ENCODE data around the gene POM121L2. TPM values are rescaled to one million over a fixed set of nuclear protein-coding genes. Genes with fewer than 3 reads are reported as not detected.

Gene POM121L2
- total and polyA plus RNA-seq, 2 donors from 2014 or later = not detected

DNA sequence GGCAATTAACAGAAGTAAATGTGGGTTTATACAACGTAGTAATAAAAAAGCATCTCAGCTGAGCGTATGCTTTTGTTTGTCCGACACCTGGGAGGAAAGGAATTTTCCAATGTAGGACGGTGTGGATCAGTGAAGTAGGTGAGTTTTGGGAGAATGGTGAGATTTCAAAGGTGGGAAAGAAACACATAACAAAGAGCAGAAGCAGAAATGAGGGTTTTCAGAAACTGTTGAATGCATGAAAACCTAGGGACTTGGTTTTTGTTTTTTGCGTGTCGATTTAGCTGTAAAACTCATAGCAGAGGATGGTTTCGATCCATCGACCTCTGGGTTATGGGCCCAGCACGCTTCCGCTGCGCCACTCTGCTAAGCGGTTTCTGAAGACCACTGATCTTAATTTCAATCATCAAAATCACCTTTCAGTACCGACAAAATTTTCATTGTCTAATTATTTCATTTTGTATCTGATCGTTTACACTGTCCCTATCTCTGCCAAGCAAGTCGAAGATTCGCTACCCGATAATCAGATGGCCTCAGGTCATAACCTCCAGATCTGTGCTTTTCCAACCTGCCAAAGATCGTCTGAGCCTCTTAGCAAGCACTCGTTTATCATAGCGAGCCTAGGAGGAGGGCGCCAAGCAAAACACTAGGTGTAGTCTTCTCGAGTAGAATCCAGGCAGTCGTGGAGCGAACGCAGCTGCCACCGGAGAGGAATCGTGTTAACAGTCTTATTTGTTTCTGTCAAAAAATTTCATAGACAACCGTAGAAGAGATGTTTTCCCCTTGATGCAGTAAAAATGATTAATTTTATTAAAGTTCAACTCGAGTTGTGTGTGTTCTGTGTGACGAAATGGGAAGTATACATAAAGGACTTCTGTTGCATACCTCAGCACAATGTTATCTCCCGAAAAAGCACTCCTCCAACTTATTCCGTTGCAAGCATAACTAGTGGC lies 20.9 kb upstream of the POM121L2 start:
- no peaks in the 10 kb centered on the region for H3K9me3 ChIP-seq (ENCODE audit: control insufficient read depth in 2 of 3, insufficient read depth in 1 of 3, low read length in 3 of 3)
- H3K9ac ChIP-seq (ENCODE audit: low read length in 3 of 3) = no peak overlapping the region
- no peak for FAIRE-seq
- H3K4me3 ChIP-seq (ENCODE audit: low read length in 3 of 3) = peak overlapping the region in 2 of 3 donors; percentile 2 to 17
- peak in 4 of 5 donors; percentile 24 to 57 (median 42) for DNase-seq
- intact Hi-C loops (cut with DNase I) = no loop called here
- no peaks in the 10 kb centered on the region for H3K36me3 ChIP-seq (ENCODE audit: control insufficient read depth in 2 of 3, insufficient read depth in 3 of 3, low read length in 3 of 3)
- no peaks in the 10 kb centered on the region for H3K4me1 ChIP-seq (ENCODE audit: control insufficient read depth in 2 of 3, insufficient read depth in 2 of 3, low read depth in 1 of 3, low read length in 3 of 3)
- TF ChIP-seq, protein P1, sequence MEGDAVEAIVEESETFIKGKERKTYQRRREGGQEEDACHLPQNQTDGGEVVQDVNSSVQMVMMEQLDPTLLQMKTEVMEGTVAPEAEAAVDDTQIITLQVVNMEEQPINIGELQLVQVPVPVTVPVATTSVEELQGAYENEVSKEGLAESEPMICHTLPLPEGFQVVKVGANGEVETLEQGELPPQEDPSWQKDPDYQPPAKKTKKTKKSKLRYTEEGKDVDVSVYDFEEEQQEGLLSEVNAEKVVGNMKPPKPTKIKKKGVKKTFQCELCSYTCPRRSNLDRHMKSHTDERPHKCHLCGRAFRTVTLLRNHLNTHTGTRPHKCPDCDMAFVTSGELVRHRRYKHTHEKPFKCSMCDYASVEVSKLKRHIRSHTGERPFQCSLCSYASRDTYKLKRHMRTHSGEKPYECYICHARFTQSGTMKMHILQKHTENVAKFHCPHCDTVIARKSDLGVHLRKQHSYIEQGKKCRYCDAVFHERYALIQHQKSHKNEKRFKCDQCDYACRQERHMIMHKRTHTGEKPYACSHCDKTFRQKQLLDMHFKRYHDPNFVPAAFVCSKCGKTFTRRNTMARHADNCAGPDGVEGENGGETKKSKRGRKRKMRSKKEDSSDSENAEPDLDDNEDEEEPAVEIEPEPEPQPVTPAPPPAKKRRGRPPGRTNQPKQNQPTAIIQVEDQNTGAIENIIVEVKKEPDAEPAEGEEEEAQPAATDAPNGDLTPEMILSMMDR (IDR thresholded peaks at IDR 0.05; ENCODE audit: borderline replicate concordance, extremely low read depth, insufficient read depth) = no peak
- peaks cover 21% of the 10 kb centered on the region for H3K27me3 ChIP-seq (ENCODE audit: control insufficient read depth, insufficient read depth, low read length)
- no peak overlapping the region for H3K27ac ChIP-seq (ENCODE audit: low read depth in 2 of 2, low read length in 2 of 2)

GRCh38 chr6:27327023-27327738 lies 15.1 kb upstream of the POM121L2 start:
- Histone ChIP-seq H3K4me3 (ENCODE audit: low read length in 3 of 3) (no peak overlapping the region), H3K9ac (ENCODE audit: low read length in 3 of 3) (no peak overlapping the region), H3K27ac (ENCODE audit: low read depth in 2 of 2, low read length in 2 of 2) (no peak overlapping the region), H3K4me1 (ENCODE audit: control insufficient read depth in 2 of 3, insufficient read depth in 2 of 3, low read depth in 1 of 3, low read length in 3 of 3) (no peaks in the 10 kb centered on the region), H3K9me3 (ENCODE audit: control insufficient read depth in 2 of 3, insufficient read depth in 1 of 3, low read length in 3 of 3) (no peaks in the 10 kb centered on the region), H3K27me3 (ENCODE audit: control insufficient read depth, insufficient read depth, low read length) (peaks cover 7% of the 10 kb centered on the region), H3K36me3 (ENCODE audit: control insufficient read depth in 2 of 3, insufficient read depth in 3 of 3, low read length in 3 of 3) (no peaks in the 10 kb centered on the region)
- intact Hi-C loops (cut with DNase I) = no loop called here
- DNase-seq = no peak
- TF ChIP-seq, protein P1 (IDR thresholded peaks at IDR 0.05; ENCODE audit: borderline replicate concordance, extremely low read depth, insufficient read depth) = no peak
- FAIRE-seq = no peak

DNA sequence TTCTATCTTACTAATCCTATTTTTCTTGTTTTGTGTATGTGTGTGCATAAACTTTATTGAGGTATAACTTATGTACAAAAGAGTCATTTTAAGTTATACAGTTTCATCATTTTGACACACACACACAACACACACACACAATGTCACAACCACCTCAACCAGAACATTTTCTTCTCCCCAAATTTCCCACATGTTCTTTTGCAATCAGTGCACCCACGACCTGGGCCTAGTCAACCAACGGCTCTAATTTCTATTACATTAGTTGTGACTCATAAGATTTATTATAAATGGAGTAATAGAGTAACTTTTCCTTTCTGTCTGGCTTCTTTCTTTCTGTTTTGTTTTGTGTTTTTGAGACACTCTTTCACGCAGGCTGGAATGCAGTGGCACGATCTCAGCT lies 9.8 kb upstream of the POM121L2 start:
- no peaks in the 10 kb centered on the region for H3K9me3 ChIP-seq (ENCODE audit: control insufficient read depth in 2 of 3, insufficient read depth in 1 of 3, low read length in 3 of 3)
- H3K9ac ChIP-seq (ENCODE audit: low read length in 3 of 3) = no peak overlapping the region
- FAIRE-seq = no peak
- no peak overlapping the region for H3K4me3 ChIP-seq (ENCODE audit: low read length in 3 of 3)
- H3K27me3 ChIP-seq (ENCODE audit: control insufficient read depth, insufficient read depth, low read length) = peaks cover 8% of the 10 kb centered on the region
- H3K36me3 ChIP-seq (ENCODE audit: control insufficient read depth in 2 of 3, insufficient read depth in 3 of 3, low read length in 3 of 3) = no peaks in the 10 kb centered on the region
- intact Hi-C loops (cut with DNase I) = no loop called here
- no peaks in the 10 kb centered on the region for H3K4me1 ChIP-seq (ENCODE audit: control insufficient read depth in 2 of 3, insufficient read depth in 2 of 3, low read depth in 1 of 3, low read length in 3 of 3)
- TF ChIP-seq, protein P1 (IDR thresholded peaks at IDR 0.05; ENCODE audit: borderline replicate concordance, extremely low read depth, insufficient read depth) = no peak
- no peak overlapping the region for H3K27ac ChIP-seq (ENCODE audit: low read depth in 2 of 2, low read length in 2 of 2)
- DNase-seq = no peak
